Head of caudate nucleus (tissue), 42 donors: ENCODE data around the gene RAD23A.
A peak's percentile ranks its signal among the peaks of the same experiment; 100 is the strongest.
"Not testable (repeated sequence)": the region's sequence is repeated elsewhere in the genome, so short reads cannot be mapped to it uniquely, and the experiment has no call there.

ENCODE experiments used
- DNase-seq, 42 donors: peaks; one replicate each; pipeline versions ENCODE4 v3.0.0 to v3.0.0-alpha.2; 2020 to 2021; ENCODE audit warnings: mixed read lengths in 7 of 42
- intact Hi-C: fragments of 100-400 bp; cut with DNase I; formaldehyde crosslinking; loops from one replicate; pipeline ENCODE4 v1.15.0; 2022

RAD23A gene

DNA sequence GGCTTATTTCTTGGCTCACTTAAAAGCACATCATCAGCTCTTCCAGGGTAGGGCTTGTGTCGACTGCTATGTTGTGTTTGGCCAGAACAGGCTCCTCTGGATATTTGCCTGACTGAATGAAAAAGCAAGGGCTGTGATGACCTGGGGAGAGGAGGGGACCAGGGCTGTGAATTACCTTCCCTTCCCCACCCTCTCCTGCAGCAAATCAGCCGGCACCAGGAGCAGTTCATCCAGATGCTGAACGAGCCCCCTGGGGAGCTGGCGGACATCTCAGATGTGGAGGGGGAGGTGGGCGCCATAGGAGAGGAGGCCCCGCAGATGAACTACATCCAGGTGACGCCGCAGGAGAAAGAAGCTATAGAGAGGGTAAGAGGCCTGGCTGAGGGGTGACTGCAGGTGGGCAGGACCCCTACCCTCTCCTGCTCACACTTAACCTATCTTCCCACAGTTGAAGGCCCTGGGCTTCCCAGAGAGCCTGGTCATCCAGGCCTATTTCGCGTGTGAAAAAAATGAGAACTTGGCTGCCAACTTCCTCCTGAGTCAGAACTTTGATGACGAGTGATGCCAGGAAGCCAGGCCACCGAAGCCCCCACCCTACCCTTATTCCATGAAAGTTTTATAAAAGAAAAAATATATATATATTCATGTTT lies 7.0 kb downstream of the RAD23A start:
- intact Hi-C loops = no loop called here

GRCh38 chr19:12953138-12953798 lies 7.6 kb downstream of the RAD23A start:
- intact Hi-C loops = no loop called here
- DNase-seq = peak; percentile 41 to 91 (median 74)

More for the DNA sequence above, 7.0 kb downstream of the RAD23A start:
- DNase-seq = peak in 2 of 42 donors; percentile 31 to 53

DNA sequence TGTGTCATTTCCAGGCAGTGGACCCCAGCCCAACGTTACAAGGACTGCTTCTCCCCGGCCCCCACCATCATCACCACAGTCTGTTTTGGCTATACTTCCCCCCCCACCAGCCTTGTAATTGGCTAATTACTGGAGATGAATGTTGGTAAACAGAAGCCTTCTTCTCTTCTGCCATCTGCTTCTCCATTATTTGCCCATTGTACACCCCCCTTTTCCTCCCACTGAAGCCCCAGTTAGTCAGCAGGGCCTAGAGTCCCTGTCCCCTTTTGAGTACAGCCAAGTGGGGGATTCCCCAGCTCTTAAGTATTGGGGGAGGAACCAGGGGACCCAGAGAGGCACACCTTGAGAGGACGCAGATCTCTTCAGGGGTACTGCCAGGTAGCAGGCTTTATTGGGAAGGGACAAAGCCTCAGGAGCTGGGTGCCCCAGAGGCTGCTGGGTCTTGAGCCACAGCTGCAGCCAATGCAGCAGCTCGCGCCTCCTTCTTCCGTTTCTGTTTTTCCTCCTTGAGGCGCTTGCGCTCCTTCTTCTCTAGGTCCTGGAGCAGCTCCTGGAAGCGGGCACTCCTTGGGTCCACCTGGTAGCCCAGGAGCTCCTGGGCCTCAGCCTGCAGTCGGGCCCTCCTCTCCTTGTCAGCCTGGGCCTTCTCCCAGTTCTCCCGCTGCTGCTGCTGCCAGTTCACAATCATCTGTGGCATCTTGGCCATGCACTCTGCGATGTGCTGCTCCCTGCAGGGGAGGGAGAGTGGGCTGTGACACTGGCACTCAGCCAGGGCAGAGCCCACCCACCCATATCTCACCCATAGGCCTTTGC lies 8.3 kb downstream of the RAD23A start:
- intact Hi-C loops = no loop called here
- DNase-seq = peak in 2 of 42 donors; percentile 43 to 44

GRCh38 chr19:12954612-12954962 lies 8.9 kb downstream of the RAD23A start:
- peak in 1 of 42 donors; percentile 26 for DNase-seq
- intact Hi-C loops = no loop called here

GRCh38 chr19:12955575-12955974 lies 9.9 kb downstream of the RAD23A start:
- intact Hi-C loops, DNase-seq: not testable (repeated sequence)

- DNase-seq = no peak
- intact Hi-C loops = loop anchor here (2.0 kb wide), 1 partner anchor 35 kb away; no protein-coding TSS in a partner anchor
Observed at GRCh38 chr19:12955996-12956395, 10.3 kb downstream of the RAD23A start.

DNA sequence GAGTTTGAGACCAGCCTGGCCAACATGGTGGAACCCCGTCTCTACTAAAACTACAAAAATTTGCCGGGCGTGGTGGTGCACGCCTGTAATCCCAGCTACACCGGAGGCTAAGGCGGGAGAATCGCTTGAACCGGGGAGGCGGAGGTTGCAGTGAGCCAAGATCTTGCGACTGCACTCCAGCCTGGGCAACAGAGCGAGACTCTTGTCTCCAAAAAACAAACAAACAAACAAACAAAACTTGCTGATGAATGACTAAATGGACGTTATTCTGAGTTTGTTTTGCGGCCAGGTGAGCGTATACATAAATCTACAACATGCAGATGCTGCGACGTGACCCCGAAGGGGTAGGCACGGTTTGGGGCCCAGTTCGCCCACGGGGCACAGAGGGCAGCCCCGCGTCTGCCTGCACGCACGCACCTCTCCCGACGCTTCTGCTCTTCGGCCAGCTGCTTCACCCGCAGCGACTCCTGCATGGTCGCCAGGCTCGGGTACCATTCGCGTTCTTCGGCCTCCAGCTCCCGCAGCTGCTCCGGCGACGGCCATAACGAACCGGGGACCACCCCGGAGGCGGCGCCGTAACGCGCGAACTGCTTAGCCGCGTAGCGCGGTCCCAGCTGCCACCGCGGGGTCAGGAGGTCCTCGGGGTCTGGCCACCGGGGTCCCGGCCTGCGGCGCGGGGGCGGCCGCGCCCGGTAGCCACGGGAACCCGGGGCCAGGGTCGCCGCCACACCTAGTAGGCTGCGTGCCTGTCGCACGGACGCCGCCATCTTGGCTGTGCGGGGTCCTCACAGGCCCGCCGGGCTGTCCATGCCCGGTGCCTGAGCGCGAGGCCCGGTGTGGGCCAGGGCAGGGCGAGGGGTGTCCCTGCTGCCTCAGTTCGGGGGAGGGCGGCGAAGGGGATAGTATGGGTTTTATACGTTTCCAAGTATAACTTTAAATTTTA lies 11.1 kb downstream of the RAD23A start, which contains the start of gene GADD45GIP1:
GADD45GIP1 (minus strand) TSS at position 778 of the 943 bp plus-strand sequence; CDS start at position 767, 11 bp downstream.
- DNase-seq = peak; percentile 36 to 88 (median 78)
- intact Hi-C loops = loop anchor here (2.0 kb wide), 1 partner anchor 36 kb away; no protein-coding TSS in a partner anchor

DNA sequence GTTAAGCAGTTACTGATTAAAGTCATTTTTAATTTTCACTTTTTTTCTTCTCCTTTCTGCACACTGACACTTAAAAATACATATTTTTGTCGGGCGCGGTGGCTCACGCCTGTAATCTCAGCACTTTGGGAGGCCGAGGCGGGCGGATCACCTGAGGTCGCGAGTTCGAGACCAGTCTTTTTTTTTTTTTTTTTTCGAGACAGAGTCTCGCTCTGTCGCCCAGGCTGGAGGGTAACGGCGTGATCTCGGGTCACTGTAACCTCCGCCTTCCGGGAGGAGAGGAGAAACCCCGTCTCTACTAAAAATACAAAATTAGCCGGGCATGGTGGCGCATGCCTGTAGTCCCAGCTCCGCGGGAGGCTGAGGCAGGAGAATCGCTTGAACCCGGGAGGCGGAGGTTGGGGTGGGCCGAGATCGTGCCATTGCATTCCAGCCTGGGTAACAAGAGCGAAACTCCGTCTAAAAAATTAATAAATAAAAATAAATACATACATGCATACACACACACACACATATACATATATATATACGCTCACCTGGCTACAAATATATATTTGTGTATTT lies 11.8 kb downstream of the RAD23A start:
- intact Hi-C loops = loop anchor here (2.0 kb wide), 1 partner anchor 37 kb away; no protein-coding TSS in a partner anchor
- not testable (repeated sequence) for DNase-seq

DNA sequence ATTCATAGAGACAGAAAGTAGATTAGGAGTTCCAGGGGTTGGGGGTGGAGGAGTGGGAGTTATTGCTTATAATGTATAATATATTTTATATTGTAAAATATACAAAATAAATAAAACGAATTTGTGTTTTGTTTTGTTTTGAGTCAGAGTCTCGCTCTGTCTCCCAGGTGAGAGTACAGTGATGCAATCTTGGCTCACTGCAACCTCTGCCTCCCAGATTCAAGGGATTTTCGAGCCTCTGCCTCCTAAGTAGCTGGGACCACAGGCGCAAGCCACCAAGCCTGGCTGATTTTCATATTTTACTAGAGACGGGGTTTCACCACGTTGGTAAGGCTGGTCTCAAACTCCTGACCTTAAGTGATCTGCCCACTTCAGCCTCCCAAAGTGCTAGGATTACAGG lies 13.8 kb downstream of the RAD23A start:
- intact Hi-C loops = no loop called here
- no peak for DNase-seq

GRCh38 chr19:12965017-12965811 lies 19.6 kb downstream of the RAD23A start:
- DNase-seq = peak; percentile 57 to 92 (median 83)
- intact Hi-C loops = no loop called here

DNA sequence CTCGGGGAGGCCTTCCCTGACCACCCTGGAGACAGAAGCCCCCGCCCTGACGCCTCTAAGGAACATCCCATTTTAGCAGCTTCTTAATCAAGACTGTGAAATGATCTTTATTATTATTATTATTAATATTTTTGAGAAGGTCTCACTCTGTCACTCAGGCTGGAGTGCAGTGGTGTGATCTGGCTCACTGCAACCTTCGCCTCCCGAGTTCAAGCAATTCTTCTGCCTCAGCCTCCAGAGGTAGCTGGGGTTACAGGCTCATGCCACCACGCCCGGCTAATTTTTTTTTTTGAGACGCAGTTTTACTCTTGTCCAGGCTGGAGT lies 20.1 kb downstream of the RAD23A start:
- intact Hi-C loops = no loop called here

GRCh38 chr19:12967907-12968306 lies 22.2 kb downstream of the RAD23A start:
- DNase-seq = no peak
- intact Hi-C loops = no loop called here

More for the DNA sequence above, 20.1 kb downstream of the RAD23A start:
- no peak for DNase-seq

GRCh38 chr19:12969292-12969988 lies 23.8 kb downstream of the RAD23A start, which contains the start of gene DAND5:
DAND5 (plus strand) TSS chr19:12969576; CDS start chr19:12969661, 85 bp downstream.
- intact Hi-C loops = no loop called here
- DNase-seq = peak in 36 of 42 donors; percentile 27 to 80 (median 62)

GRCh38 chr19:12970070-12970820 lies 24.6 kb downstream of the RAD23A start:
- intact Hi-C loops = no loop called here

DNA sequence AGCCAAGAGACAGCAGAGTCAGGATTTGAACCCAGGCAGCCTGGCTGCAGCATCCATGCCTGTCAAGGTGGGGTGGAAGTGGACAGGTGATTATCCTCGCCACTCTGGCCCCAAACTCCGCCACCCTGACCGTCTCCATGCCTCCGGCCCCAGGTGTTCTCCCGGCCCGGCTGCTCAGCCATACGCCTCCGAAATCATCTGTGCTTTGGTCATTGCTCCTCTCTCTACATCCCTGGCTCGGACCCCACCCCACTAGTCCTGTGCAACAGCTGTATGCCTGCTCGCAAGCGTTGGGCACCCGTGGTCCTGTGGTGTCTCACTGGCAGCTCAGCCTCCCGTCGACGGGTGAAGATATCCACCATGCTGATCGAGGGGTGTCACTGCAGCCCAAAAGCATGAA lies 27.6 kb downstream of the RAD23A start:
- intact Hi-C loops = no loop called here
- no peak for DNase-seq

More at GRCh38 chr19:12970070-12970820, 24.6 kb downstream of the RAD23A start:
- DNase-seq = peak in 2 of 42 donors; percentile 35 to 50
